EH (cell line): ENCODE results near the gene CYFIP1.

Experiments
- DNase-seq: peaks from one replicate; pipeline ENCODE4 v3.0.0-alpha.2; 2015; ENCODE audit warnings: low read depth

The CYFIP1 gene

DNA sequence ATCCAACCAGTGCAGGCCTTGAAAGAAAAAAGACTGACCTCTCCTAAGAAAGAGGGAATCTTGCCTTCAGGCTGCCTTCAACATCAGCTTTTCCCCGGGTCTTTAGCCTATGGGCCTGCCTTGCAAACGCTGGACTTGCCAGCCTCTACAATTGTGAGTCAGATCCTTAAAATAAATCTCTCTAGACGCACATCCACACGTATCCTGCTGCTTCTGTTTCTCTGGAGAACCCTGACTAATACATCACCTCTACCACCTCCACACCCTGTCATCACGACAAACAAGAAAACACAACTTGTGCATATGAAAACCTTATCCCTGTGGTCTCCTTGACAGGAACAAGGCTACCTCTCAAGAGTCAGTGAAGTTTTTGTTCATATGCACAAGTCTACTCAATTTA is 11.8 kb downstream of the CYFIP1 start:
- DNase-seq: peak; percentile 91

DNA sequence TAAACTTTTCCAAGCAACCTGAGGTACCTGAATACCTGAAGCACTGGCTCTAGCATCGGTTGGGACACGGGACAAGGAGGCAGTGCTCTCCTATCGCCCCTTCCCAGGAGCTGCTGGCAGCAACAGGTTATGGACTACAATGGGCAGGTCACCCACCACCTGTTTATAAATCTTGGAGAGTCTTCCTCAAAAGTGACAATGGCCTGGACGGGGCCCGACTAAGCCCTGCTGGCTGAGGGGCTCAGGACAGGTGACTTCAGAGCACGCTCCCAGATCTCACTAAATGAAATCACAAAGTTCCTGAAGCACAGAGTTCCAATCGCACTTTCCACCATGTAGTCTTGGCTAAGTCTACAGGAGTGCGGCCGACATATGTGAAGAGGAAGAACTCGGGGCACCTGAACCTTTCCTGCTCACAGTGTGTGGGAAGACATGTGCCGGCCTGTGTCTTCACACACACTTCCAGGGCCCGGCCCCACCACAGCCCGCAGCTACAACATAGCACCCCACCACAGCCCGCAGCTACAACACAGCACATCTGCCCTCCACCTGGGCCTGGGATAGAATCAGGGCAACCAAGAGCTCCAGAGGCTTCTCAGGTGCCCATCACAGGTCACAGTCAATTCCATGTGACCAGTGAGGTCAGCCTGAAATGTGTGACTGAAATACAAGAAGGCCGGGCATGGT is 12.9 kb downstream of the CYFIP1 start:
- no peak for DNase-seq

DNA sequence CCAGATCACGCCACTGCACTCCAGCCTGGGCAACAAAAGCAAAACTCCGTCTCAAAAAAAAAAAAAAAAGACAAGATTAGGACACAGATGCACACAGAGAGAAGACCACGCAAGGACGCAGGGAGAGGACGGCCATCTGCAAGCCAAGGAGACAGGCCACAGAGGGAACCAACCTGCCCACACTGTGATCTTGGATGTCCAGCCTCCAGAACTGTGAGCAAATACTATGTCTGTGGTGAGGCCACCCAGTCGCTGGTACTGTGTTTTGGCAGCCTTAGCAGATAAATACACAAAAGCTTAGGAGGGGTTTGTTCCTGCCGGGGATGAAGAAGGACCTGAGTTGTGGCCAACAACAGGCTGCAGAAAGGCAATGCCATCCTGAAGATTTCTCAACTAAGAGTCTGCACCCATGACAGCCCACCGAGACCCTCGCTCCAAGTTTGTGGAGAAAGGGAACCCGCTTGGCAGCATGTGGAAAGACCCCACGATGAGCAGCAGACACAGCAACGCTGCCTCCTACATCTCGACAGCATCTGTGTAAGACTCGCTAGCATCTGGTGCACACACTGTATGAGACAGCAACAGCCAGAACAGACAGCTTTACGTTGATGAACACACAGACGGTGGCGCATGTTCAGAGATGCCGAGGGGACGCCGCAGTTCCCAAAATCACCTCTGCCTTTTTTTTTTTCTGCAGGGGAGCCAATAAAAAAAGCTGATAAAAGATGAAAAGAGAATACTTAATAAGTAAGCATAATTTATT is 13.7 kb downstream of the CYFIP1 start:
- DNase-seq: no peak

DNA sequence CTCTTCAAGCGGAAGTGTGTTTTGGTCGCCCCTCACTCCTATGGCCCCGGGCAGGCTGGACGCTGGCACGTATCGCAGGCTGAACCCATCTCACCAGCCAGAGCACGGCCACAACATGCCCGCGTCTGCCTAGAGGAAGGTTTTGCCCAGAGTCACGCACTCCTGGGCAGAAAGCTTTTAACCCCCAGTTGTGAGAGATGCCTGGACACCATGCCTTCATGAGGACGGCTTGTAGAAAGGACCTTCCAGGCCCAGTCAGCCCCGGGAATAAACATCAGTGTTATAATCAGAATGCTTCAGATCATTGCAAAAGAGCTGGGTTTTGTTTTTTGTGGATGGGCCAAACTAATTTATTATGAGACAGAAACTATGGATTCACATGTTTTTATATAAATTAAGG is 16.5 kb downstream of the CYFIP1 start:
- no peak for DNase-seq

DNA sequence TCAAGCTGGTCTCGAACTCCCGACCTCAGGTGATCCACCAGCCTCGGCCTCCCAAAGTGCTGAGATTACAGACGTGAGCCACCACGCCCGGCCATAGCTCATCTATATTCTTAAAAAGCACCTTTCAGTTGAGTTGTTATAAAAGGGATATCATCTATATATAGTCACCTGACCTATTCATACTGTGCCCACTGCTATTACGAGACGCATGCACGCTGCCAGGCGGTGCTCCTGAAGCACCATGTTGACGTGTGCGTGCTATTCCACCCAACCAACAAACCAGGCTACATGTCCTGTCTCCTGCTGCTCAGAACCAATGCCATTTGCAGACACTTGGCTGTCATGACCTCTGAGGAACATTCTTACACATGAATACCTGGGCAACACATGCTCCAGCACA is 17.6 kb downstream of the CYFIP1 start:
- DNase-seq: no peak

DNA sequence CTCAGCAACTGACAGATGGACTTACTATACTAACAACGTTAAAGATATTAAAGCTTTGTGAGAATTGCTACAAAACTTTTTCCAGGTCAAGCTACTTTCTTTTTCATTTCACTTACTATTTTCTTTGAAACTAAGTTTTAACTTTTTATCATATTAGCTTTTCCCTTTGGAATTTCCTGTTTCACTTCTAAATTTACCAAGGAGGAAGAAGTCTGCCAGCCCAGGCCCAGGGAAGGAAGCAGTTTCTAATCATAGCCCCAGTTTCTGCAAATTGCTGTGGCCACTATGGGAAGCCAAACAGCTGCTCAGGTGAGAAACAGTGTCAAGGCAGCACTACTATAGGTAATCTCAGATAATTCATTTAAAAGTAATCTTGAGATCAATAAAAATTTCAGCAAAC is 18.4 kb downstream of the CYFIP1 start:
- peak; percentile 60 for DNase-seq

DNA sequence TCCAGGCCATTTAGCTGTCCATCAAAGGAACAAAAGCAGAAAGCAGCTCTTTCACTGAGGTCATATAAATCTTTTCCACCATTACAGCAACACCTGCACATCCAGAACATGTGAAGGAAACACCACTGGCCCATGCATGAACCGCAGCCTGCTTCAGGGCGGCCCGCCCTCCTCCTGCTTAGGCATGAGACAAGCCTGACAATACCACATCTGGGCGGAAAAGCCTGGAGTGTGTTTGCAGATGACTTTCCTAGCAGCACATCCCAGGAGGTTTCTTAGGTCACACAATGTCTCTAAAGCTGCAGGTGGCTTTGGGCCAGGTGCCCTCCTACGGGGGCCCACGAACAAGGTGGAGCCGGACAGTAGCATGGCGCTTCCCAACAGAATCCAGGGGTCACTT is 19.6 kb downstream of the CYFIP1 start:
- DNase-seq: no peak

DNA sequence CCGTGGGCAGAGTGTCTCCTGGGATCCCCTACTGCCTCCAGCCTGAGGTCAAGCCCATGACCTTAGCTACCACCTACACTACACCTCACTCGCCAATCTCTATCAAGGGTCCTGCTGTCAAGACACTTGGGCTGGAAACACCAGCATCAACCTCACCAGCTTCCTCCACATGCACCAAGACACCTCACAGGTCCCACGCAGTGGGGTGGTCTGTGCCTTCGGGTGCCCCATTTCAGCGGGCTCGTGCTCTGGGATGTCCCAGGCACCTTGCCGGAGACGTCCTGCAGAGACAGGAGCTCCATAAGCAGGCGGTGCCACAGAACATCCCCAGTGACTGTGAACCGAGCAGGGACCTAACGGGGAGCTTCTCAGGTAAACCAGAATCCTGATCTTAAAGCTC is 20.0 kb downstream of the CYFIP1 start:
- DNase-seq: no peak

DNA sequence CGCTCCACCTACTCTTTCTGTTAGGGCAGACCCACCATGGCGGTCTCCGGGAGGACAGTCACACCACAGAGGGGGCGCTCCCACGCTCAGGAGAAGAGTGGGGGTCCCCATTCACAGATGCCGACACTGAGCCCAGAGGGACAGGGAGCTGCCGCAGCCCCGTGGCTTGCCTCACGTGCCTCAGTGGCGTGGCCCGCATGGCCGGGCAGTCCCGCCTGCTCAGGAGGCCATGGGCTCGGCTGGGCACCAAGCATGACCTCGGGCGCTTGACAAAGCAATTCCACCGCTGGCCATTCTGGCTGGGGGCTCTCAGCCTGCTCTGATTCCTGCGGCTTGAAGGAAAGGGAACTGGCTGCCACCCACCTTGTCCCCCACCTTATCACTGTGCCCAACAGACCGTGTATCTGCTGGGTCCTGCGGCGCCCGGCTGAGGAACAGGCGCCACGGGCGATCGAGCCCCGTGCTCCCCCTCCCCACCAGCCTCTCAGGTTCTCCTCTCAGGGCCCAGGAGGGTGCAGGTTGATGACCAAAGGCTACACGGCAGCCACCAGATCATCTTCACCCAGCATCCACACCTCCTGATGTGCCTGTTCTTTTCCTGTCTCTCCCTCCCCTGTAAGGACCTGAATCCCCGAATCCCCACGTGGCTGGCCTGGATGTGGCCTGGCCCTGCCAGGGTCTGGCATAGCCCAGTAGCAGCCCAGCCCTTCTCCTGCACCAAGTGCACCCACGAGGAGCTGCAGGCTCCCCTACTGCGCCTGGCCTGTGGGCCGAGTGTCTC is 20.7 kb downstream of the CYFIP1 start:
- DNase-seq: no peak

DNA sequence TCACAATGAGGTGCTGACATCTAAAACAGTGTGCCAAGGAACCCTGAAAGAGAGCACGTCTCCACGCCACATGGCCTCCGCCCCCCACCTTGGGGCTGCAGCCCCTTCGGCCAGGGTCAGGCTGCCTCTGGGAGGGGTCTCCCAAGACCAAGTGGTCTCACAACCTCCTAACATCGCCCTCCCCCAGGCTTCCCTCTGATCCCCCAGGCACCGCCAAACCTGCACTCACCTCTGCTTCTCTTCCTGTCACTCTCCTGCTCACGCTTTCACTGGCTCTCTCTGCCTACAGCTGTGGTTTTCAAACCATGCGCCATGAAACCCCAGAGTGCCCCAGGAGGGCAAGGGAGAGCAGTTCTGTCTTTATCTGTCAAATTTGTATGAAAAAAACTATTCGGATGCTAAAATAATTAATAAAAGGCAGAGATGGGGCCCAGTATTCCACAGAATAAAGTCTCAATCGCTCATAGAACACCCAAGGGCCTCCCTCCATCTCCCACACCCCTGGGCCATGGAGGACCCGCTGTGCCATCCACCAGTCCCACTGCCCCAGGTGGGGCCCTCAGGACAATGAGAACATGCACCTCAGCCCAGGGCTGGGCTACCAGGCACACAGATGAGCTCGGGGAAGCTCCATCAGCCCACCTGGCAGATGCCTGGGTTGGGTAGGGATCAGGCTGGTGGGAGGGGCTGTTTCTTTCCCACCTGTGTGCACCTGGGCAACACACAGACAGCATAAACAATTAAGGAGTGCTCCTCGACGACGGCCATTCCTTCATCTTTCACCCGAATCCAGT is 21.5 kb downstream of the CYFIP1 start:
- DNase-seq: no peak

DNA sequence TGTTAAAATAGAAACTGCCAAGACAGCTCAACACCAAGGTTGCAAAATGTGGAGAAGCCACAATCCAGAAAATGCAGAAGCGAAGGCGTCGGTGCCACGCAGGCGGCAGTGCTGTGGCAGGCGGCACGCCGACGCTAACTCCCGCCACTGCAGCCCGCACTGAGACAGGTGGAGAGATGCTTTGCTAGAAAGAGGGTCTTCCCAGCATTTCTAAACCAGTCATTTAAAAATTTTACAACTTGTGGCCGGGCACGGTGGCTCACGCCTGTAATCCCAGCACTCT is 23.2 kb downstream of the CYFIP1 start:
- no peak for DNase-seq

DNA sequence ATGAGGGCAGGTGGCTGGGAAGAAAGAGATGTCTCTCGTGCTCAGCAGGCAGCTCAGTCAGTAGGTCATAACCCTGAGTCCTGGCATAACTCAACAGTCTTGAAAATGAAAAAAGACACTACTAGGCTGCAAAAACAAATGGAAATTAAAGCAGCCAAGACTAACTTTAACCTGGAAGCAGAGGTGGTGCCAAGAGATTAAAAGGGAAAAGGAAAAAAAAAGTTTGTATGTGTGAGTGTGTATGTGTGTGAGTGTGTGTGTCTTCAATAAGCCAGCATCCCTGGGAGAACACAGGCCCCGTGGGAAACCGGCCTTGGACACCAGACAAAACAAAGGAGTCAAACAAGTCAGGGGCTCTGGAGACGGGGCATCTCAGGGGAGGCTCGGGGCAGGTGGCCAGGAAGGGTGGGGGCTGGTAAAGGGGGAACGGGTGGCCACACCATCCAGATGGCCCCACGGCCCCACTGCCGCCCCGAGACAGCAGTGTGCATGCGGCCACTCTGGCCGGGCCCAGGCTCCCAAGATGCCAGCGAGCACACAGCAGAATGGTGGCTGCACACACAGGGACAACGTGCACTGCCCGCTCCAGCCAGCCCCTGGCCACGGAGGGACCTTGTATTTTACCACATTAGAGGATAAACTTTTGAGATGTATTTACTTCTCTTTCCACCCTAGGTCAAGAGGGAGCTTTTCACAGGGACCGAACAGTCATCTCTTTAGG is 23.8 kb downstream of the CYFIP1 start:
- DNase-seq: no peak

DNA sequence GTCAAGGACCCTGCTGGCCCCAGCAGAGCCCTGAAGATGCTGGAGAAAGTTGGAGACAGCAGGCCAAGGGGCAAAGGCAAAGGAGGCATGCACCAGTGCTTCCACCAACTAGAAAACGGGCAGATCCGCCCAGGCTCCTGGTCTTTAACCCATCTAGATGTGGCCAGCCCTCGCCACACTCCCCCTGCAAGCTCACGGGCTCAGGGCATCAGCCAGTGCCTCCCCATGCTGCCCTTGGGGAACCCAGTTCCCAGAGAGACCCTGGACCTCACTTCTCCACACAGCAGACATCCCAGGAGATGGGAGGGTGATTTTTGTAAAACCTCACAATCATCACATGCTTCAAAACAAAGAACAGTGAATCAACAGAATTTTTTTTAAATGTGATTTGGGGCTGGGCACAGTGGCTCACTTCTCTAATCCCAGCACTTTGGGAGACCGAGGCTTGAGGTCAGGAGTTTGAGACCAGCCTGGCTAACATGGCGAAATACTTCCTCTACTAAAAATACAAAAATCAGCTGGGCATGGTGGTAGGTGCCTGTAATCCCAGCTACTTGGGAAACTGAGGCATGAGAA is 24.5 kb downstream of the CYFIP1 start:
- no peak for DNase-seq

DNA sequence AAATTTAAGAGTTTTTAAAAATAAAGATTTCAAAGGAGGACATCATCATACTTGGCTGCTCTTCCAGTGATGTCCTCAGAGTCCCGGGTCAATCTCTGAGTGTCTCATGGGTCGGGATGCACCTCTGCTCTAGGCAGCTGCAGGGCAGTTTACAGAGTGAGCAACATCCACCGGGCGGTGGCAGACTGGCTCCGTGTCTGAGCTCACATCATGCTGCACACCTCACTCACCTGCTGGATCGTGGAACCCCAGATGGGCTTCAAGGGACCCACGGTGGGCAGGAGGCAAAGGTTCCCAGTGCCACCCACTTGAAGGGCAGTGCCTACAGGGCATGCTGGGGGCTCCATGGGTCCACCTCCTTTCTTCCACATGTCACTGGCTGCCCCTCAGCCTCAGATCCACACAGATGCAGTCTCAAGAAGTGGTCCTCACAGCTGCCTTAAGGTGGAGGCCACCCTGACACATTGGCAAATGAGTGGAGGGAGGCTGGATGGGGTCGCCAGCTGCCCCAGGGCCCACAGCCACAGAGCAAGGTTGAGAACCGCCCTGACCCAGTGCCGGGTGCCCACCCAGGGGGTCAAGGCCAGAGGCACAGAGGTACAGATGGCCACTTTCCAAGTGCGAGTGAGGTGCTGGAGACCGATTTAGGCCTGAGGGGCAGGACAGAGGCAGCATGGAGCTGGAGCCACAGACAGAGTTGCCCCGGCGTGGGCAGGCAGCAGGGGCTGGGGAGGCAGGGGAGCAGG is 25.2 kb downstream of the CYFIP1 start:
- no peak for DNase-seq

DNA sequence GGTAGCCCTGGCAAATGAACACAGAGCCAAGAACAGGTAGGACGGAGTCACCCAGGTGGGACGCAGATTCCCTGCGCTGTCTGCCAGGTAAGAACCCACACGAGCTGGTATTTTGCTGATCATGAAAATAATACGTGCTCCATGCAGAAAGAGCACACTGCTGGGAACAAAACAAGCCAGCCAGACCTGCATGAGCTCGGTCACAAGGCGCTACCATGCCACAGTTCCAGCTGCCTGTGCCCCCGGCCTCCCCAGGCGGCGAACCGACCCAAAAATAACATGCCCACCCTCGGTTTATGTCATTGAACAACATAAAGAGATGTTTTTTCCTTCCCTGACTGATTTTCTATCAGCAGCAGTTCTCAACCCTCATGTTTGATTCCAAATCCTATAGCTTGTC is 25.8 kb downstream of the CYFIP1 start:
- DNase-seq: no peak

DNA sequence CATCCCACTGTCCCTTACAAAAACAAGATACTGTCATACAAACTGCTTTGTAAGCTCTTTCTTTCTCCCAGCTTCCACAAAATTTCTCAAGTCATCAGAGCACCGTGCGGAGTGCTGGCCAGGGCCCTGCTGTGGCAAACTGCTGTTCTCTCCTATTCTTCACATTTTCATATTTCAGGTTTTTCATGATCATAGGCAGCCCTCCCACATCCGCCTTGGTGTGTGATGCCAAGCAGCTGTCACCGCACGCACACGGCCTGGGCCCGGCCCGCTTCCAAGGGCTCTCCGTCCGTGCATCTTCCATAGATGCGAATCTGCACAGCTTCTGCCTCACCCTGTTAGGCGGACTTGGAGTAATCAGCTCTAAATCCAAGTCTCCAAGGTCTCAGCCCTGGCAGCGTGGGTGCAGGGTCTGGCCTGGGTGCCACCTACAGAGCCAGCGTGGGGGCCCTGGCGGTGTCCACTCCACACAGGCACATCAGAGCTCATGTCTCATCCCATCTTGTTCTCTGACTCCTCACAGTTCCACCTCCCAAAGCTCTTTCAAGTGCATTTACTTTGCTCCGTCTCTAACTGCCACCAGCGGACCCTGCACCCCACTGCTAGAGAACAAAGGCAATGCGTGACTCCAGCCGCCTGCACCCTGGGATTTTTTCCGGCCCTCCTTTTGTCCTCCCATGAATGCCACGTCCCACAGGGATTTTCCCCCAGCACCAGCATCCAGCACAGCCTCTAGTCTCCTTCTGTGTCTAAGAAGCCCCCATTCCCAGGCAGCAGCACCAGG is 27.2 kb downstream of the CYFIP1 start:
- no peak for DNase-seq

DNA sequence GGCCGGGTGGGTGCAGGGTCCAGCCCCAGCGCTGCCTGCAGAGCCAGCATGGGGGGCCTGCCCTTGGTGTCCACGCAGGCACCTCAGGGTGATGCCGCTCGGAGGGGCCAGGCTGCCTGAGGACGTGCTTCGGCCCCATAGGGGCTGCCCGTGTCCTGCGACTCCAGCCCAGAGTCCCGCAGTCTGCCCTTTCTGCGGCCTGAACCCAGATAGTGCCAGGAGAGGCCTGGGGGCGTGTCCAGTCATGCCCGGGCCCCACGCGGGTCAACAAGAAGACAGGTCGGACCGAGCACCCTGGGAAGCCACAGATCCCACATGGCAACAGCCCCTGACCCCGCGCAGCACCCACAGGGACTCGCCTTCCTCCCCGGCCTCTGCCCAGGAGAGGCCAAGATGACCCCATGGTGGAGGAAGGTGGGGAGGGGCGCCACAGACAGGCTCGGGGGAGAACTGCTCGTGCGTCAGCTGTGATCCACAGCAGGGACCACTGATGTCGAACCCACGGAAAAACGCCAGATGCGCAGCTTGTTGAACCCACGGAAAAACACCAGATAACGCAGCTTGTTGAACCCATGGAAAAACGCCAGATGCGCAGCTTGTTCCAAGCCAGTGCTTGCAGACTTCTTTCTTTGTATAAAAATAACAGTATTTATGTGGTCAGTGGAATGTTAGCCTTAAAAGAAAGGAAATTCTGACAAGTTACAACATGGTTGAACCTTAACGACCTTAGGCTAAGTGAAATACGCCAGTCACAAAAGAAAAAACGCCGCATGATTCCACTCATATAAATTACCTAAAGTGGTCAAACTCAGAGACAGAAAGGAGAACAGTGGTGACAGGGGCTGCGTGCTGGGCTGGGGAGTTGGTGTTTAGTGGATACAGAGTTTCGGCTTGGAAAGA is 28.5 kb downstream of the CYFIP1 start:
- no peak for DNase-seq

DNA sequence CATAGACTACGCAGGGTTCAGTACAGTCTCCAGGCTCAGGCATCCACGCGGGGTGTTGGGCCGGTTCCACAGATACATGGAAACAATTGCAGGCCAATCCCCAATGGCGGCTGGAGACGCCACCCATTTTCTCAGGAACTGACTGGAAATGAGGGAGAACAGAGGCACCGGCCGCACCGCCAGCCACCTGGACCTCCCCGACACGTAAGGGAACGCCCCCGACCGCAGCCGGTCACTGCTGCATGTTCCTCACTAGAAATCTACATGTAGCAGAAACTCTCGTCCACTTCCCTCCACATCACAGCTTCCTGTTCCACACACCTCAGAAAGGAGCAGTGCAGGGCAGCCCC is 29.2 kb downstream of the CYFIP1 start:
- no peak for DNase-seq
